Measurements from ENCODE around the gene MN1. TPM values are rescaled to one million over a fixed set of nuclear protein-coding genes. Genes with fewer than 3 reads are reported as not detected.

Gene MN1
- total and polyA plus RNA-seq, 2 donors (not counting 1 experiment from before 2014, with no cell fraction given), result 2.8 to 7.4 TPM

GRCh38 chr22:27800250-27801201 is 1.0 kb downstream of the MN1 start:
- Histone ChIP-seq H3K4me1 (ENCODE audit: control insufficient read depth, extremely low read depth, insufficient read depth, low read length) (peaks cover 3% of the 10 kb centered on the region), H3K9me3 (ENCODE audit: control insufficient read depth, insufficient read depth, low read depth, low read length) (no peaks in the 10 kb centered on the region), H3K4me3 (replicated peaks in 1 of 4; ENCODE audit: control extremely low read depth in 1 of 4, insufficient read depth in 1 of 4, low read depth in 3 of 4, low read length in 4 of 4) (peak overlapping the region in 3 of 4 experiments; percentile 59 to 76 (median 73)), H3K36me3 (ENCODE audit: control insufficient read depth, insufficient read depth, low read length) (no peaks in the 10 kb centered on the region), H3K9ac (ENCODE audit: insufficient read depth, low read length) (peak overlapping the region; percentile 37), H4K20me1 (ENCODE audit: control insufficient read depth, extremely low read depth, insufficient read depth, low read length) (no peaks in the 10 kb centered on the region), H3K27ac (ENCODE audit: insufficient read depth, low read length) (no peak overlapping the region), H3K79me2 (ENCODE audit: control insufficient read depth, insufficient read depth, low read length) (no peaks in the 10 kb centered on the region), H2AFZ (ENCODE audit: low read length) (peak overlapping the region; percentile 69), H3K4me2 (ENCODE audit: extremely low read depth, insufficient read depth, low read length) (peak overlapping the region; percentile 81), H3K27me3 (ENCODE audit: control insufficient read depth, insufficient read depth, low read length) (no peaks in the 10 kb centered on the region)
- peak in 1 of 2 donors; percentile 70 for DNase-seq (ENCODE audit: low read depth in 2 of 2)
- TF ChIP-seq CTCF (conservative IDR thresholded peaks at IDR 0.05 in 1 of 2, IDR thresholded peaks at IDR 0.05 in 1 of 2; ENCODE audit: low read depth in 1 of 2, low read length in 2 of 2) (no peak), EZH2 (IDR thresholded peaks at IDR 0.05; ENCODE audit: low read length, missing control alignments) (peak; percentile 46)

GRCh38 chr22:27799827-27800249 is 1.7 kb downstream of the MN1 start:
- Histone ChIP-seq H3K4me2 (ENCODE audit: extremely low read depth, insufficient read depth, low read length) (peak overlapping the region; percentile 81), H3K4me3 (replicated peaks in 1 of 4; ENCODE audit: control extremely low read depth in 1 of 4, insufficient read depth in 1 of 4, low read depth in 3 of 4, low read length in 4 of 4) (peak overlapping the region in 3 of 4 experiments; percentile 59 to 76 (median 73)), H3K27ac (ENCODE audit: insufficient read depth, low read length) (no peak overlapping the region), H3K9me3 (ENCODE audit: control insufficient read depth, insufficient read depth, low read depth, low read length) (no peaks in the 10 kb centered on the region), H3K4me1 (ENCODE audit: control insufficient read depth, extremely low read depth, insufficient read depth, low read length) (peaks cover 3% of the 10 kb centered on the region), H2AFZ (ENCODE audit: low read length) (no peak overlapping the region), H3K36me3 (ENCODE audit: control insufficient read depth, insufficient read depth, low read length) (no peaks in the 10 kb centered on the region), H3K79me2 (ENCODE audit: control insufficient read depth, insufficient read depth, low read length) (no peaks in the 10 kb centered on the region), H3K9ac (ENCODE audit: insufficient read depth, low read length) (no peak overlapping the region), H4K20me1 (ENCODE audit: control insufficient read depth, extremely low read depth, insufficient read depth, low read length) (no peaks in the 10 kb centered on the region), H3K27me3 (ENCODE audit: control insufficient read depth, insufficient read depth, low read length) (no peaks in the 10 kb centered on the region)
- TF ChIP-seq CTCF (conservative IDR thresholded peaks at IDR 0.05 in 1 of 2, IDR thresholded peaks at IDR 0.05 in 1 of 2; ENCODE audit: low read depth in 1 of 2, low read length in 2 of 2) (no peak), EZH2 (IDR thresholded peaks at IDR 0.05; ENCODE audit: low read length, missing control alignments) (no peak)
- DNase-seq (ENCODE audit: low read depth in 2 of 2), result peak in 1 of 2 donors; percentile 37

GRCh38 chr22:27799015-27799826 is 2.3 kb downstream of the MN1 start:
- Histone ChIP-seq H3K4me2 (ENCODE audit: extremely low read depth, insufficient read depth, low read length) (peak overlapping the region; percentile 81), H3K4me1 (ENCODE audit: control insufficient read depth, extremely low read depth, insufficient read depth, low read length) (peaks cover 3% of the 10 kb centered on the region), H3K36me3 (ENCODE audit: control insufficient read depth, insufficient read depth, low read length) (no peaks in the 10 kb centered on the region), H3K4me3 (replicated peaks in 1 of 4; ENCODE audit: control extremely low read depth in 1 of 4, insufficient read depth in 1 of 4, low read depth in 3 of 4, low read length in 4 of 4) (peak overlapping the region in 2 of 4 experiments; percentile 73 to 76), H4K20me1 (ENCODE audit: control insufficient read depth, extremely low read depth, insufficient read depth, low read length) (no peaks in the 10 kb centered on the region), H3K27me3 (ENCODE audit: control insufficient read depth, insufficient read depth, low read length) (no peaks in the 10 kb centered on the region), H3K79me2 (ENCODE audit: control insufficient read depth, insufficient read depth, low read length) (no peaks in the 10 kb centered on the region), H3K27ac (ENCODE audit: insufficient read depth, low read length) (no peak overlapping the region), H2AFZ (ENCODE audit: low read length) (no peak overlapping the region), H3K9ac (ENCODE audit: insufficient read depth, low read length) (no peak overlapping the region), H3K9me3 (ENCODE audit: control insufficient read depth, insufficient read depth, low read depth, low read length) (no peaks in the 10 kb centered on the region)
- DNase-seq (ENCODE audit: low read depth in 2 of 2), result peak in 1 of 2 donors; percentile 63
- TF ChIP-seq CTCF (conservative IDR thresholded peaks at IDR 0.05 in 1 of 2, IDR thresholded peaks at IDR 0.05 in 1 of 2; ENCODE audit: low read depth in 1 of 2, low read length in 2 of 2) (no peak), EZH2 (IDR thresholded peaks at IDR 0.05; ENCODE audit: low read length, missing control alignments) (no peak)
